Glutamatergic neuron (in vitro differentiated cells): ENCODE results near the gene PCDHGA4. TPM values are rescaled to one million over a fixed set of nuclear protein-coding genes. Genes with fewer than 3 reads are reported as not detected.
"Not testable (repeated sequence)": the region's sequence is repeated elsewhere in the genome, so short reads cannot be mapped to it uniquely, and the experiment has no call there.

Experiments used
- DNase-seq: peaks from one replicate; pipeline ENCODE4 v3.0.0; 2022
- H3K27ac Mint-ChIP-seq: one replicate; pipeline ENCODE4 v1.8.0; 2020; ENCODE audit warnings: mild to moderate bottlenecking, mixed read lengths, inconsistent platforms; ENCODE audit not compliant: unreplicated experiment
- H3K27me3 Mint-ChIP-seq: one replicate; pipeline ENCODE4 v1.8.0; 2020; ENCODE audit warnings: mild to moderate bottlenecking, moderate library complexity, mixed read lengths, inconsistent platforms; ENCODE audit not compliant: unreplicated experiment
- H3K36me3 Mint-ChIP-seq: one replicate; pipeline ENCODE4 v1.8.0; 2020; ENCODE audit warnings: mild to moderate bottlenecking, mixed read lengths, inconsistent platforms; ENCODE audit not compliant: unreplicated experiment
- H3K4me1 Mint-ChIP-seq: one replicate; pipeline ENCODE4 v1.8.0; 2020; ENCODE audit warnings: mild to moderate bottlenecking, low read depth, mixed read lengths, inconsistent platforms; ENCODE audit not compliant: unreplicated experiment
- H3K4me3 Mint-ChIP-seq: one replicate; pipeline ENCODE4 v1.8.0; 2020; ENCODE audit warnings: mild to moderate bottlenecking, mixed read lengths, inconsistent platforms; ENCODE audit not compliant: unreplicated experiment
- H3K9me3 Mint-ChIP-seq: one replicate; pipeline ENCODE4 v1.8.0; 2020; ENCODE audit warnings: mild to moderate bottlenecking, moderate library complexity, mixed read lengths, inconsistent platforms; ENCODE audit not compliant: unreplicated experiment
- CTCF ChIP-seq: fragments of 200-600 bp; sonication (generic); IDR thresholded peaks from one replicate; pipeline ENCODE4 v1.5.0; 2021; ENCODE audit not compliant: partially characterized antibody, unreplicated experiment
- total RNA-seq: library from RNA; stranded (reverse); fragmentation: NEBNext Ultra II Directional; extraction: Animal tissue kit (Norgen Biotek cat#: 25700); gene quantifications from one replicate; pipeline ENCODE4 v1.2.1, GENCODE V29; 2021; ENCODE audit not compliant: unreplicated experiment

PCDHGA4 gene
- total RNA-seq, 1 donor from 2014 or later: 8.2 TPM

- H3K27ac Mint-ChIP-seq: no peak overlapping the region
- no peaks in the 10 kb centered on the region for H3K4me1 Mint-ChIP-seq
Observed at GRCh38 chr5:141342773-141343172, 12.0 kb upstream of the PCDHGA4 start.

GRCh38 chr5:141343242-141343952 is 11.4 kb upstream of the PCDHGA4 start, which contains the start of gene PCDHGA3:
PCDHGA3 (plus strand) TSS chr5:141343829; CDS start chr5:141344034, 205 bp downstream.
- H3K4me3 Mint-ChIP-seq: peak within 1 kb of the TSS; percentile 81
- no peak for DNase-seq
- peaks cover 3% of the 10 kb centered on the region for H3K27me3 Mint-ChIP-seq
- no peak for TF ChIP-seq CTCF
- peak within 1 kb of the TSS; percentile 78 for H3K27ac Mint-ChIP-seq
- peaks cover 22% of the 10 kb centered on the region for H3K9me3 Mint-ChIP-seq
- H3K4me1 Mint-ChIP-seq: no peaks in the 10 kb centered on the region
- H3K36me3 Mint-ChIP-seq: peaks cover 58% of the 10 kb centered on the region

More at GRCh38 chr5:141342773-141343172, 12.0 kb upstream of the PCDHGA4 start:
- peaks cover 3% of the 10 kb centered on the region for H3K27me3 Mint-ChIP-seq
- H3K4me3 Mint-ChIP-seq: no peak overlapping the region
- no peak for TF ChIP-seq CTCF
- DNase-seq: no peak
- peaks cover 61% of the 10 kb centered on the region for H3K36me3 Mint-ChIP-seq
- H3K9me3 Mint-ChIP-seq: peaks cover 27% of the 10 kb centered on the region

- Mint-ChIP-seq H3K4me1 (no peaks in the 10 kb centered on the region), H3K4me3 (peak overlapping the region; percentile 81), H3K27ac (peak overlapping the region; percentile 78), H3K36me3 (peaks cover 59% of the 10 kb centered on the region), H3K9me3 (peaks cover 19% of the 10 kb centered on the region), H3K27me3 (peaks cover 1% of the 10 kb centered on the region)
- DNase-seq: no peak
- TF ChIP-seq CTCF: no peak
Observed at GRCh38 chr5:141343953-141344463, 10.8 kb upstream of the PCDHGA4 start.

- no peak for DNase-seq
- Mint-ChIP-seq H3K36me3 (peaks cover 67% of the 10 kb centered on the region), H3K4me1 (no peaks in the 10 kb centered on the region), H3K4me3 (no peak overlapping the region), H3K27ac (no peak overlapping the region), H3K27me3 (peaks cover 1% of the 10 kb centered on the region), H3K9me3 (peaks cover 19% of the 10 kb centered on the region)
- no peak for TF ChIP-seq CTCF
Observed at GRCh38 chr5:141345327-141345726, 9.5 kb upstream of the PCDHGA4 start.

- peaks cover 19% of the 10 kb centered on the region for H3K9me3 Mint-ChIP-seq
- DNase-seq, H3K4me3 Mint-ChIP-seq, H3K27me3 Mint-ChIP-seq, H3K27ac Mint-ChIP-seq, H3K4me1 Mint-ChIP-seq: not testable (repeated sequence)
- H3K36me3 Mint-ChIP-seq: peaks cover 67% of the 10 kb centered on the region
Observed at GRCh38 chr5:141346017-141346416, 8.8 kb upstream of the PCDHGA4 start.
